ENCODE data around the gene UBB. TPM values are rescaled to one million over a fixed set of nuclear protein-coding genes. Genes with fewer than 3 reads are reported as not detected.

Gene UBB
- total RNA-seq, 1 donor from 2014 or later, result 1,973 TPM

GRCh38 chr17:16430650-16431049 lies 49.8 kb downstream of the UBB start:
- H3K36me3 Mint-ChIP-seq (ENCODE audit: low read depth), result peaks cover 27% of the 10 kb centered on the region
- intact Hi-C loops (cut with micrococcal nuclease), result no loop called here
- DNase-seq, result no peak

GRCh38 chr17:16432017-16432416 lies 51.1 kb downstream of the UBB start:
- intact Hi-C loops (cut with micrococcal nuclease), result no loop called here
- Mint-ChIP-seq H3K36me3 (ENCODE audit: low read depth) (peaks cover 16% of the 10 kb centered on the region), H3K4me1 (peaks cover 3% of the 10 kb centered on the region), H3K27ac (no peak overlapping the region), H3K27me3 (no peaks in the 10 kb centered on the region), H3K4me3 (no peak overlapping the region), H3K9me3 (no peaks in the 10 kb centered on the region)
- no peak for DNase-seq

More at GRCh38 chr17:16430650-16431049, 49.8 kb downstream of the UBB start:
- no peak overlapping the region for H3K27ac Mint-ChIP-seq
- H3K9me3 Mint-ChIP-seq, result no peaks in the 10 kb centered on the region
- no peak overlapping the region for H3K4me3 Mint-ChIP-seq
- peaks cover 3% of the 10 kb centered on the region for H3K4me1 Mint-ChIP-seq
- no peaks in the 10 kb centered on the region for H3K27me3 Mint-ChIP-seq

Other genes starting within 250 kb of the UBB start
- gene NCOR1, start 165.6 kb upstream of the UBB start, total RNA-seq, result 119 and 133 TPM in 2 replicates
- gene PIGL, start 163.9 kb upstream of the UBB start, total RNA-seq, result 41.5 and 42.7 TPM in 2 replicates
- 52.8 and 53.0 TPM in 2 replicates for gene CENPV, start 27.6 kb upstream of the UBB start, total RNA-seq
- 29.6 and 38.7 TPM in 2 replicates for gene TRPV2, start 34.5 kb downstream of the UBB start, total RNA-seq
- 1.3 and 1.5 TPM in 2 replicates for gene LRRC75A, start 111.1 kb downstream of the UBB start, total RNA-seq
- gene ZNF287, start 188.1 kb downstream of the UBB start, total RNA-seq, result 5.2 and 6.3 TPM in 2 replicates

Measured in activated CD4-positive, alpha-beta T cell treated with anti-CD3 and anti-CD28 coated beads, Interleukin-2, amount 10 ng/mL, durations not matched to agents 24 days and 14 days (primary cell).